Chondrocyte (in vitro differentiated cells): Measurements from ENCODE around the gene IL7R. TPM values are rescaled to one million over a fixed set of nuclear protein-coding genes. Genes with fewer than 3 reads are reported as not detected.

ENCODE experiments used
- DNase-seq: peaks from one replicate; pipeline ENCODE4 v3.0.0; 2021; ENCODE audit warnings: mixed read lengths, low spot score
- H3K27ac Mint-ChIP-seq: one replicate; pipeline ENCODE4 v1.8.0; 2021; ENCODE audit warnings: mild to moderate bottlenecking, moderate library complexity, mixed read lengths; ENCODE audit not compliant: unreplicated experiment
- H3K27me3 Mint-ChIP-seq: 2 replicates; pipeline ENCODE4 v1.8.0; 2021; ENCODE audit warnings: low read depth, mixed read lengths
- H3K36me3 Mint-ChIP-seq: 2 replicates; pipeline ENCODE4 v1.8.0; 2021; ENCODE audit warnings: low read depth, mixed read lengths
- H3K4me1 Mint-ChIP-seq: 2 replicates; pipeline ENCODE4 v1.8.0; 2021; ENCODE audit warnings: low read depth, mild to moderate bottlenecking, mixed read lengths
- H3K4me3 Mint-ChIP-seq: one replicate; pipeline ENCODE4 v1.8.0; 2021; ENCODE audit warnings: mild to moderate bottlenecking, moderate library complexity, mixed read lengths; ENCODE audit not compliant: unreplicated experiment
- H3K9me3 Mint-ChIP-seq: 2 replicates; pipeline ENCODE4 v1.8.0; 2021; ENCODE audit warnings: low read depth, mixed read lengths
- total RNA-seq: library from RNA; stranded (reverse); gene quantifications from 3 replicates; pipeline ENCODE4 v1.2.1, GENCODE V29; 2021
- TF ChIP-seq, protein P1 (sequence below): fragments of 200-600 bp; sonication (generic); IDR thresholded peaks from 2 replicates; pipeline ENCODE4 v1.5.0; 2021; ENCODE audit warnings: antibody characterized with exemption, mild to moderate bottlenecking, moderate library complexity

IL7R gene
- total RNA-seq, 1 donor from 2014 or later = 0.50 TPM

DNA sequence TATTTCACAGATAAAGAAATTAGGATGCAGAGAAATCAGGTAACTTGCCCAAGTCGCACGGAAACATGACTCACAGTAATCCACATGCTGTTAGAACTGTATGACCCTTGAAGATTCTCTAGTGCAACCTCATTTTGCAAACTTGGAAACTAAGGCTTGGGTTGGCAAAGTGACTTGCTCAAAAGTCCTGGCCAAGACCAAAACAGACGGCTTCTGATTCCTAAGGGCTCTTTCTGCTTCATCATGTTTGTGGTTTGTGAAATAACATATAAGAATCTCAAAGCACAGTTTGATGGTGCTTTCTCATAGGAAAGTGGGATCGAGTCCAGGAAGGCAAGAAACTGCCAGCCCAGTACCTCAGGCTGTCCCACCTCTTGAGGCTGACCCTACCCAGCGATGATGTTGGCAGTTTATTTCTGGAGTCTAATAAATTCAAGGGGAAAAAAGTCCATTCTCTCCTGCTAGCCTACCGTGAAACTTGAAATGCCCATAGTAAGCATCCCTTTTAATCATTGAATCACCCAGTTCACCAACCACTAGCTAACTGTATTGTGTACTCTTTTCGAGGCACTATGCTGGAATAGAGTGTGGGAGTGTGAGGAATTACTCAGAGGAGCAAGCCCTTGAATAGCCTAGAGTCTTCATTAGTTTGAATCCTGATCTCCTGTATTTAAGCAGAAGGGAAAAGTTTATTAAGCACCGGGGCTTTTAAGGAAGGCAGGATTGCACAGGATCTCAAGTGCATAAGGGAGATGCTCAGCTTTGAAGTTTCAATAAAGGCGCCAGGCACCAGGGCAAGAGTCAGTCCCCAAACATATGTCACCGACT lies 67.6 kb downstream of the IL7R start:
- TF ChIP-seq, protein P1, sequence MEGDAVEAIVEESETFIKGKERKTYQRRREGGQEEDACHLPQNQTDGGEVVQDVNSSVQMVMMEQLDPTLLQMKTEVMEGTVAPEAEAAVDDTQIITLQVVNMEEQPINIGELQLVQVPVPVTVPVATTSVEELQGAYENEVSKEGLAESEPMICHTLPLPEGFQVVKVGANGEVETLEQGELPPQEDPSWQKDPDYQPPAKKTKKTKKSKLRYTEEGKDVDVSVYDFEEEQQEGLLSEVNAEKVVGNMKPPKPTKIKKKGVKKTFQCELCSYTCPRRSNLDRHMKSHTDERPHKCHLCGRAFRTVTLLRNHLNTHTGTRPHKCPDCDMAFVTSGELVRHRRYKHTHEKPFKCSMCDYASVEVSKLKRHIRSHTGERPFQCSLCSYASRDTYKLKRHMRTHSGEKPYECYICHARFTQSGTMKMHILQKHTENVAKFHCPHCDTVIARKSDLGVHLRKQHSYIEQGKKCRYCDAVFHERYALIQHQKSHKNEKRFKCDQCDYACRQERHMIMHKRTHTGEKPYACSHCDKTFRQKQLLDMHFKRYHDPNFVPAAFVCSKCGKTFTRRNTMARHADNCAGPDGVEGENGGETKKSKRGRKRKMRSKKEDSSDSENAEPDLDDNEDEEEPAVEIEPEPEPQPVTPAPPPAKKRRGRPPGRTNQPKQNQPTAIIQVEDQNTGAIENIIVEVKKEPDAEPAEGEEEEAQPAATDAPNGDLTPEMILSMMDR = no peak
- DNase-seq = no peak
- Mint-ChIP-seq H3K9me3 (peaks cover 4% of the 10 kb centered on the region), H3K4me1 (peaks cover 29% of the 10 kb centered on the region), H3K27me3 (peaks cover 21% of the 10 kb centered on the region), H3K4me3 (peak overlapping the region; percentile 16), H3K27ac (peak overlapping the region; percentile 63), H3K36me3 (no peaks in the 10 kb centered on the region)

DNA sequence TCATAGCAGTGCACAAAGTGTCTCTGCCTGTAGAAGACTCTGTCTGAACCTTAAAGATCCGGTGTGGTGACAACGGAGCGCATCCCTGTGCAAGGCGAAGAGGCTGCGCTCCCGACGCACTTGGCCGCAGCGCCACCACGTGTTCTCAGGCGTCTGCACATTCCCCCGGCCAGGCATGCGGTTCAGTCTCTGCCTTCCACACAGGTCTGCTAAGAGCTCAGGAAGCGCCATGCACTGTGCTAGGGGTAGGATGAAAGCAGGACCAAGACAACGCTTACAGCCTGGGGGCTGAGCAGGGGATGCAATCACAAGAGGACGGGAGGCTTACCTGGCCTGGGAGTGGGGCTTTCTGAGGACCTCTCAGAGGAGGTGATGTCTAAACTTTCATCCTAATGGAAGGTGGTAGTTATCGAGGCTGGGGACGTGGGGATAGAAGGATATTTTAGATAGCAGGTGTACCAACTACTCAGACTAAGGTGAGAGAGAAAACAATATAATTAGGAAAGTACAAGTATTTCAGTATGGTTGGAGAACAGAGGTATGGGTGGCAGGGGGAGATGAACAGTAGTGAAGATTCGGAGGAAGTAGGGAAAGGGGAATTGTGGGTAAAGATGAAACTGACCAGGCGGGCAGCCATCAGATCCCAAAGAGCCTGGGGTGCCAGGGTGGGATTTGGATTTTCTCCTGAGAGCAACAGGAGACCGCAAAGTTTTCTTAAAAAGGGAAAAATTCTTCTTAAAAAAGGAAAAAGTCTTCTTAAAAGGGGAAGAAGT lies 68.4 kb downstream of the IL7R start:
- H3K4me1 Mint-ChIP-seq = peaks cover 24% of the 10 kb centered on the region
- H3K27me3 Mint-ChIP-seq = peaks cover 21% of the 10 kb centered on the region
- H3K4me3 Mint-ChIP-seq = peak overlapping the region; percentile 16
- H3K27ac Mint-ChIP-seq = peak overlapping the region; percentile 14
- TF ChIP-seq, protein P1 = peak; percentile 90
- H3K9me3 Mint-ChIP-seq = no peaks in the 10 kb centered on the region
- no peak for DNase-seq
- no peaks in the 10 kb centered on the region for H3K36me3 Mint-ChIP-seq

DNA sequence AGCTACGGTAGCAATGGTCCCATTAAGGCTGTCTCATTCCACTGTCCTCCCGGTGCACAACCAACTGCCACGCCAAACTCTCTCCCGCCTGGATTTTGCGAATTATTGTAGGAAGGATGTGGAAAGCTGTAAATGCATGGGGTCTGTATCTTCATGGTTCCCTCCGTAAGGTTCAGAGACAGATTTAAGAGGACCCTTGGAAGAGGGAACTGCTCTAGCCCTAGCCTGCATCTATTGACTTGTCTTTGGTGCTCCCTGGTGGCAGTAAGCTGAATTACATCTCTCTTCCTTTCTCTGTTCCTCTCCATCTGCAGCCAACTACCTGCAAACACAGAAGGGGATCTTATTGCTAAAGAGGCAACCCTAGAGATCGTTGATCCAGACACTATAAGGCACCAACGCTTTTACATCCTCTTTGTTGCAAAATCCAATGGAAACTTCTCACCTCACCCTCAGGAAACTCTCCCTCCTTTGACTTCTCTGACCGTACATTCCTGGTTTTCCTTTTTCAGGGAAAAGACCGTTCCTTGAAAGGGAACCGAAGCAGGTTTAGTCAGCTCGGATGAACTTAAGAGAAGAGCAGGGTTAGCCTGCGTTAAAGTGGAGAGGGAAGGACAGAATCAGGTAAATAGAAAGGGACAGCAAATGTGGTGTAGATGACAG lies 69.8 kb downstream of the IL7R start:
- Mint-ChIP-seq H3K27me3 (peaks cover 28% of the 10 kb centered on the region), H3K4me3 (peak overlapping the region; percentile 44)

More for the DNA sequence above, 69.8 kb downstream of the IL7R start:
- no peak for DNase-seq
- TF ChIP-seq, protein P1 = peak; percentile 95
- H3K36me3 Mint-ChIP-seq = no peaks in the 10 kb centered on the region
- H3K4me1 Mint-ChIP-seq = peaks cover 24% of the 10 kb centered on the region
- H3K27ac Mint-ChIP-seq = no peak overlapping the region
- no peaks in the 10 kb centered on the region for H3K9me3 Mint-ChIP-seq

Other genes with a start within 250 kb of the IL7R start
- 3.1 to 5.1 TPM (median 3.8 TPM) in 3 replicates for gene SPEF2, start 239.0 kb upstream of the IL7R start, total RNA-seq
- gene CAPSL, start 81.7 kb downstream of the IL7R start, total RNA-seq = not detected in 3 replicates
- not detected in 3 replicates for gene UGT3A1, start 134.5 kb downstream of the IL7R start, total RNA-seq
- gene UGT3A2, start 210.0 kb downstream of the IL7R start, total RNA-seq = not detected in 3 replicates